Activated naive CD8-positive, alpha-beta T cell (primary cell): ENCODE measurements around the gene PSORS1C2.

Source experiments
- H3K27ac Mint-ChIP-seq: one replicate; pipeline ENCODE4 v1.8.0; 2021; ENCODE audit warnings: mixed read lengths
- H3K27me3 Mint-ChIP-seq: one replicate; pipeline ENCODE4 v1.8.0; 2021; ENCODE audit warnings: mixed read lengths
- H3K36me3 Mint-ChIP-seq: one replicate; pipeline ENCODE4 v1.8.0; 2021; ENCODE audit warnings: mixed read lengths
- H3K4me1 Mint-ChIP-seq: one replicate; pipeline ENCODE4 v1.8.0; 2021; ENCODE audit warnings: low read depth, mixed read lengths
- H3K4me3 Mint-ChIP-seq: one replicate; pipeline ENCODE4 v1.8.0; 2021; ENCODE audit warnings: mild to moderate bottlenecking, mixed read lengths
- H3K9me3 Mint-ChIP-seq: one replicate; pipeline ENCODE4 v1.8.0; 2021; ENCODE audit warnings: low read depth, mixed read lengths

The PSORS1C2 gene

GRCh38 chr6:31115941-31116560 lies 22.8 kb downstream of the PSORS1C2 start:
- Mint-ChIP-seq H3K4me1 (no peaks in the 10 kb centered on the region), H3K27ac (no peak overlapping the region)

GRCh38 chr6:31114970-31115849 lies 23.7 kb downstream of the PSORS1C2 start:
- no peak overlapping the region for H3K4me3 Mint-ChIP-seq
- H3K36me3 Mint-ChIP-seq = no peaks in the 10 kb centered on the region
- H3K27ac Mint-ChIP-seq = no peak overlapping the region
- H3K27me3 Mint-ChIP-seq = no peaks in the 10 kb centered on the region
- H3K9me3 Mint-ChIP-seq = no peaks in the 10 kb centered on the region
- H3K4me1 Mint-ChIP-seq = no peaks in the 10 kb centered on the region

More at GRCh38 chr6:31115941-31116560, 22.8 kb downstream of the PSORS1C2 start:
- H3K4me3 Mint-ChIP-seq = no peak overlapping the region
- no peaks in the 10 kb centered on the region for H3K36me3 Mint-ChIP-seq
- no peaks in the 10 kb centered on the region for H3K27me3 Mint-ChIP-seq
- H3K9me3 Mint-ChIP-seq = no peaks in the 10 kb centered on the region

DNA sequence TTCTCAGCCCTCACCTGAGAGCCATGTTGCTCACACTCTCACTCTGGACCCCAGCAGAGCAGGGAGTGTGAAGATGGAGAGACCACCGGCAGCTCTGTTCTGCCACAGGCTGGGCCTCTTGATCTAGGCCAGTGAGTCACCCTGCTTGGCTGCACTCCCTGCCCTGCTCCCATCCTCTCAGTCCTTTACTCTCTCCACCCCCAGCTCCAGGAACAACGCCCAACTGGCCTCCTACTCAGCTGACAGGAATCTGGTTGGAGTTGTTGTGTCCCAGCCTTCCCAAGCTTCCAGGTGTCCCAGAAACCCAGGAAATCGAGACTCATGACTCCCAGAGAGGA lies 24.4 kb downstream of the PSORS1C2 start, which contains the start of gene PSORS1C1:
Gene PSORS1C1, plus strand, starts transcription at position 260 of the 338 bp plus-strand sequence. CDS start 14,833 bp downstream, outside the sequence.
- Mint-ChIP-seq H3K27ac (no peak within 1 kb of the TSS), H3K4me3 (no peak within 1 kb of the TSS), H3K27me3 (no peaks in the 10 kb centered on the region), H3K9me3 (no peaks in the 10 kb centered on the region), H3K4me1 (no peaks in the 10 kb centered on the region), H3K36me3 (no peaks in the 10 kb centered on the region)

DNA sequence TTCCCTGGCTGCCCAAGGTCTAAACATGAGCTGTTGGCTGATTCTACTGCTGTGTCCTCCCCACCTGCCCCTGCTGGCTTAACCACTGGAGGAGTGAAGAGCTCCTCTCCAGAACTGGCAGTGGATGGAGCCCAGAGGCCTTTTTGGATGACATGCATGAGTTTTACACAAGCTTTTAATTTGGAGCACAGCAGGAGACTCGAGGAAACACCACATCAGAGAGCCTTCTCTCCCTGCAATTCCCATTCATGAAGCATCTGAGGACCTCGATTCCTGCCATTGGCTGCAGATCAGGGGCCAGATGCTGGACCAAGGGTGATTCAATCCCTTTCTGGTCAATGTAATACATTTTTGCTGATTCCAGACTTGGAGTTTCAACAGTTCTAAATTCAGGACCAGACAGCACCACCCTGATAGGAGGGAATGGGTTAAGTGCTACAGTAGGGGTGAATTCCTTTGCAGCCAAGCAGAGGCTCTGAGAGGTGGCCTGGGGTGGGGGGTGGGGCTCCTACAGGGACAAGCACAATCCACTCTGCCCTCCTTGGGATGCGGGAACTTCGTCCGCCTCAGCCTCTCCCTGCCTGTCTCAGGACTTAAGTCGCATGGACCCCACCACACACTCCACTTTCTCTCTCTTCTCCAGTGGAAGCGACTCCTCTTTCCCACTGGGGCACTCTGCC lies 24.9 kb downstream of the PSORS1C2 start:
- H3K36me3 Mint-ChIP-seq = no peaks in the 10 kb centered on the region
- H3K4me1 Mint-ChIP-seq = no peaks in the 10 kb centered on the region
- H3K27ac Mint-ChIP-seq = no peak overlapping the region
- H3K4me3 Mint-ChIP-seq = no peak overlapping the region
- no peaks in the 10 kb centered on the region for H3K9me3 Mint-ChIP-seq
- no peaks in the 10 kb centered on the region for H3K27me3 Mint-ChIP-seq

GRCh38 chr6:31112478-31112877 lies 26.4 kb downstream of the PSORS1C2 start, which contains the start of gene C6orf15:
Gene C6orf15, minus strand, starts transcription at chr6:31112575. Its CDS starts 20 bp downstream, at chr6:31112555.
- Mint-ChIP-seq H3K4me1 (no peaks in the 10 kb centered on the region), H3K4me3 (no peak within 1 kb of the TSS), H3K9me3 (no peaks in the 10 kb centered on the region), H3K36me3 (no peaks in the 10 kb centered on the region), H3K27ac (no peak within 1 kb of the TSS), H3K27me3 (no peaks in the 10 kb centered on the region)

DNA sequence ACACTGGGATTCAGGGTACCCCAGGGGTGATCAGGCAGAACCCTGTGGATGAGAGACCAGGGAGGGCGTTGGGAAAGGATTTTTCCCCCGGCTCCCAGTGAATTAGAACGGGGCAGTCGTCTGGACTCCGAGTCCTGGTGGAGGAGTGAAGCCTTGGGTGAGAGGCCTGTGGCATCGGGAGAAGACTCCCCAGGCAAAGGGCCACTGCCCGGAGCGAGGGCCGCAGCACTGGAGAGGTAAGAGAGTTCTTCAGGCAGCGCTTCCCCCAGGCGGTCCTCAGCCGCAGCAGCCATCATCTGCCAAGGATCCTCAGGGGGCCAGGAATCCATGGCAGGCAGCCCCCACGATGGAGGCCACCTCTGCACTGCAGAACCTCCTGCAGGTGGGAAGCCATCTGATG lies 27.2 kb downstream of the PSORS1C2 start:
- Mint-ChIP-seq H3K4me1 (no peaks in the 10 kb centered on the region), H3K36me3 (no peaks in the 10 kb centered on the region), H3K27ac (no peak overlapping the region), H3K9me3 (no peaks in the 10 kb centered on the region), H3K4me3 (no peak overlapping the region), H3K27me3 (no peaks in the 10 kb centered on the region)

DNA sequence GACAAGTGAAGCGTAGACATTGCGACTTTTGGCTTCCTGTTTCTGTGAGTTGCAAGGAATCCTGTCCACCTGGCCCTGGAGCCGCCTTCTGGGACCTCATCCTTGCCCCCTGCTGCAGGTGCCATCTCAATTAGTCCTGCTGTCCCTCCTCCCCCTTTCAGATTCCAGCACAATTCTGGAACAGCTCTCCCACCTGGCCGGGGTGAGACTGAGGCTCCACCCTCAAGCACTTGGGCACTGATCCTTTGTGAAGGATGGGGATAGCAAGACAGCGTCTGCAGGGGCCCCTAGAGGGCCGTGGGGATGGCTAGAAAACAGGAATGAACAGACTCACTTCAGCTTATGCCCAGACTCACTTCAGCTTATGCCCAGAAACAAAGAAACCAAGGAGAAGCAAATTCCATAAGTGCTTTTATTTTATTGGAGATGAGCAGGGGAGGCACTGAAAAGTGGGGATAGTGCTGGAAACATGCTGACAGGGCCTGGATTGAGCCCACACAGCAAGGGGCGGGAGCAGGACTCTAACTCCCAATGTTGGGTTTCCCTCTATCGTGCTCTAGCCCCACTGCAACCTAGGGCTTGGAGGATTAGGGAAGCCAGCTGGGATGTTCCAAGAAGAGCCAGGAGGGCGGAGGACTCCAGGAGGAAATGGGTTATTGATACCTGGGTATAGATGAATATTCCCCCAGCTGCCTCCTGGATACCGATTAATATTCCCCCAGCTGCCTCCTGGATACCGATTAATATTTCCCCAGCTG lies 27.9 kb downstream of the PSORS1C2 start:
- Mint-ChIP-seq H3K9me3 (no peaks in the 10 kb centered on the region), H3K36me3 (no peaks in the 10 kb centered on the region), H3K4me1 (no peaks in the 10 kb centered on the region), H3K27me3 (no peaks in the 10 kb centered on the region), H3K27ac (no peak overlapping the region), H3K4me3 (no peak overlapping the region)

DNA sequence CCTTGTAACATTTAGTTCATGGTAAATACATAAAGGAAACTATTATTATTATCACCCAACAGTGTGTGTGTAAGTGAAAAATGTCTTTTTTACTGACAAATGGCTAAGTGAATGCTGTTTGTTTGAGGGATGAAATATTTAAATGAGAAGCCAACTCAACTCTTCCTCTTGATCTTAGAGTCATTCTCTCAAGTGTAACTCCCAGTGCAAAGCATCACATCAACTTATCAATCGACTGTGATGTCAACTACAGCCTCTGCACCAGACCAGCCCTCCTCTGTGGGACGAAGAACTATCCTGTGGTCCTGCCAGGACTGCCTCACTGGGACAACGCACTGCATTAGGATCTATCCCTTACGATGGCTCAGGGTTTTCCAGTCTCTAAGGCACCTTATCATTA lies 31.8 kb downstream of the PSORS1C2 start:
- H3K36me3 Mint-ChIP-seq = no peaks in the 10 kb centered on the region
- H3K4me3 Mint-ChIP-seq = no peak overlapping the region
- no peak overlapping the region for H3K27ac Mint-ChIP-seq
- H3K27me3 Mint-ChIP-seq = no peaks in the 10 kb centered on the region
- no peaks in the 10 kb centered on the region for H3K9me3 Mint-ChIP-seq
- H3K4me1 Mint-ChIP-seq = peaks cover 4% of the 10 kb centered on the region

- H3K4me1 Mint-ChIP-seq = peaks cover 9% of the 10 kb centered on the region
- no peaks in the 10 kb centered on the region for H3K27me3 Mint-ChIP-seq
- H3K4me3 Mint-ChIP-seq = no peak overlapping the region
- H3K27ac Mint-ChIP-seq = no peak overlapping the region
- H3K9me3 Mint-ChIP-seq = no peaks in the 10 kb centered on the region
- no peaks in the 10 kb centered on the region for H3K36me3 Mint-ChIP-seq
Observed at GRCh38 chr6:31103136-31103535, 35.7 kb downstream of the PSORS1C2 start.

DNA sequence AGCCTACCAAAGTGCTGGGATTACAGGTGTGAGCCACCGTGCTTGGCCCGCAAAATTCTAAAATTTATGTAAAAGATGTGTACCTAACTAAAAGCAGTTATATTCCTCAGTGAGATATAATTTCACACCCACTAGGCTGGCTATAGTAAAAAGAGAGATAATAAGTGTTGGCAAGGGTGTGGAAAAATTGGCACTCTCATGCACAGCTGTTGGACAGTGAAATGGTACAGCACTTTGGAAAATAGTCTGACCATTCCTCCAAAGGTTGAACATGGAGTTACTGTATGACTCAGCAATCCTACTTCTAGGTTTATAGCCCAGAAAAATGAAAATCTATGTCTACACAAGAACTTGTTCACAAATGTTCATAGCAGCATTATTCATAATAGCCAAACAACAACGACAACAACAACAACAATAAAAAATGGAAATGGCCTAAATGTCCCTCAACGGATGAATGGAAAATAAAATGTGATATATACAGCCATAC lies 40.4 kb downstream of the PSORS1C2 start:
- H3K27ac Mint-ChIP-seq = no peak overlapping the region
- H3K4me3 Mint-ChIP-seq = no peak overlapping the region
- H3K36me3 Mint-ChIP-seq = no peaks in the 10 kb centered on the region
- H3K9me3 Mint-ChIP-seq = no peaks in the 10 kb centered on the region
- no peaks in the 10 kb centered on the region for H3K27me3 Mint-ChIP-seq
- H3K4me1 Mint-ChIP-seq = peaks cover 47% of the 10 kb centered on the region

DNA sequence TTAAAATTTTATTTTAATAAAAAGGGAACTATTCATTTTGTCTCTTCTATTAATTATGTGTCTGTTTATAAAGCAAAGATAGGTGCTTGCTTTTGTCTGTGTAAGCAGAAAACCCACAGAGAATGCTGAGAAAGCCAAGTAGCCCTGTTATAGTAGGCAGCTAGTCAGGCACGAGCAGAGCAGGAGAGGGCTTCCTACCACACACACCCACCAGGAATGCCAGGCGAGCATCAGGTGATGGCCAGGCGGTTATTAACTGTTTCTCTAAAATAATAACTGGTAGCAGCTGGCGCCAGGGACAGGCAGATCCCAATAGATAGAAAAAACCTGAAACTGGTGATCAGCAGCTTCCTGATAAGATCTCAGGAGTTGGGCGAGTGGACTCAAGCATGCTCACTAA lies 42.2 kb downstream of the PSORS1C2 start:
- H3K27ac Mint-ChIP-seq = no peak overlapping the region
- H3K4me1 Mint-ChIP-seq = peaks cover 46% of the 10 kb centered on the region
- H3K4me3 Mint-ChIP-seq = no peak overlapping the region
- H3K9me3 Mint-ChIP-seq = no peaks in the 10 kb centered on the region
- no peaks in the 10 kb centered on the region for H3K36me3 Mint-ChIP-seq
- no peaks in the 10 kb centered on the region for H3K27me3 Mint-ChIP-seq

DNA sequence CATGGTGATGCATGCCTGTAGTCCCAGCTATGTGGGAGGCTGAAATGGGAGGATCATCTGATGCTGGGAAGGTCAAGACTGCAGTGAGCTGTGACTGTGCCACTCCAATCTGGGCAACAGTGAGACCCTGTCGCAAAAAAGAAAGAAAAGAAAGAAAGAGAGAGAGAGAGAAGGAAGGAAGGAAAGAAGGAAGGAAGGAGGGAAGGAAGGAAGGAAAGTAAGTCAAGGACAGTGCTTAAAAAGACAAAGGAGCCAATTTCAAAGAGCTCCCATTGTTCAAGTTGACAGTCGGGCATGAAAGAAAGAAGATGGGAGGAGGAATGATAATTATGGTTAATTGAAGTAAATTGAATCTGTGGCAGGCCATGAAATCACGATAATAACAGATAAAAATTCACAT lies 42.7 kb downstream of the PSORS1C2 start:
- H3K27me3 Mint-ChIP-seq = no peaks in the 10 kb centered on the region
- H3K36me3 Mint-ChIP-seq = no peaks in the 10 kb centered on the region
- peaks cover 46% of the 10 kb centered on the region for H3K4me1 Mint-ChIP-seq
- H3K27ac Mint-ChIP-seq = no peak overlapping the region
- H3K9me3 Mint-ChIP-seq = no peaks in the 10 kb centered on the region
- H3K4me3 Mint-ChIP-seq = no peak overlapping the region

- Mint-ChIP-seq H3K36me3 (no peaks in the 10 kb centered on the region), H3K4me3 (peak overlapping the region; percentile 38), H3K4me1 (peaks cover 46% of the 10 kb centered on the region), H3K9me3 (no peaks in the 10 kb centered on the region), H3K27ac (peak overlapping the region; percentile 87), H3K27me3 (no peaks in the 10 kb centered on the region)
Observed at GRCh38 chr6:31094389-31094881, 44.4 kb downstream of the PSORS1C2 start.

GRCh38 chr6:31092769-31093505 lies 45.9 kb downstream of the PSORS1C2 start:
- no peaks in the 10 kb centered on the region for H3K36me3 Mint-ChIP-seq
- H3K4me3 Mint-ChIP-seq = no peak overlapping the region
- H3K9me3 Mint-ChIP-seq = no peaks in the 10 kb centered on the region
- H3K4me1 Mint-ChIP-seq = peaks cover 41% of the 10 kb centered on the region
- H3K27me3 Mint-ChIP-seq = no peaks in the 10 kb centered on the region
- H3K27ac Mint-ChIP-seq = no peak overlapping the region
